AG10803 (cell line): Measurements from ENCODE around the gene SOX8.

Experiments
- DNase-seq: peaks from one replicate; pipeline ENCODE4 v3.0.0; 2010; ENCODE audit warnings: low read depth
- H3K4me3 ChIP-seq: 2 replicates; pipeline ENCODE4 v1.5.1; 2011; ENCODE audit warnings: mild to moderate bottlenecking, low read length, control low read depth
- TF ChIP-seq, protein P1 (sequence below): conservative IDR thresholded peaks from 2 replicates; pipeline ENCODE4 v1.5.1; 2011; ENCODE audit warnings: mild to moderate bottlenecking, low read length, control low read depth, inconsistent platforms

SOX8 gene

DNA sequence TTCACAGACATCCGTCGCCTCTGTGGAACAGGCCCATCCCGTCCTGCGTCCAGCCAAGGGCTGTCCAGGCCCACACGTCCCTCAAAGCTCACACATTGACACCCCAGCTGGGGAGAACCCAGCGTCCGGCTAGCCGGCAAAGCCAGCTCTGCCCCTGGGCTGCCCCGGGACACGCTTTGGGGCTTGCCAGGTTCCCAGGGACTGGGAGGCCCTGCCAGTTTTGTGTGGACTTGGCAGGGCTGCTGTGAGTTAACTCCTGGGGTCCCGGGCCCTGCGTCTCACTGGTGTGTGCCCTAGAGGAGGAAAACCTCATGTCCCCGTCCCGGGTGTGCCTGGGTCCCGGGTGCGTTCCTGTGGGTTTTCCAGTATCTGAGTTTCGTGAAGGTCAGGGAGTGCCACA, 6.3 kb downstream of the SOX8 start:
- no peak for DNase-seq
- TF ChIP-seq, protein P1, sequence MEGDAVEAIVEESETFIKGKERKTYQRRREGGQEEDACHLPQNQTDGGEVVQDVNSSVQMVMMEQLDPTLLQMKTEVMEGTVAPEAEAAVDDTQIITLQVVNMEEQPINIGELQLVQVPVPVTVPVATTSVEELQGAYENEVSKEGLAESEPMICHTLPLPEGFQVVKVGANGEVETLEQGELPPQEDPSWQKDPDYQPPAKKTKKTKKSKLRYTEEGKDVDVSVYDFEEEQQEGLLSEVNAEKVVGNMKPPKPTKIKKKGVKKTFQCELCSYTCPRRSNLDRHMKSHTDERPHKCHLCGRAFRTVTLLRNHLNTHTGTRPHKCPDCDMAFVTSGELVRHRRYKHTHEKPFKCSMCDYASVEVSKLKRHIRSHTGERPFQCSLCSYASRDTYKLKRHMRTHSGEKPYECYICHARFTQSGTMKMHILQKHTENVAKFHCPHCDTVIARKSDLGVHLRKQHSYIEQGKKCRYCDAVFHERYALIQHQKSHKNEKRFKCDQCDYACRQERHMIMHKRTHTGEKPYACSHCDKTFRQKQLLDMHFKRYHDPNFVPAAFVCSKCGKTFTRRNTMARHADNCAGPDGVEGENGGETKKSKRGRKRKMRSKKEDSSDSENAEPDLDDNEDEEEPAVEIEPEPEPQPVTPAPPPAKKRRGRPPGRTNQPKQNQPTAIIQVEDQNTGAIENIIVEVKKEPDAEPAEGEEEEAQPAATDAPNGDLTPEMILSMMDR, result no peak
- H3K4me3 ChIP-seq, result no peak overlapping the region

DNA sequence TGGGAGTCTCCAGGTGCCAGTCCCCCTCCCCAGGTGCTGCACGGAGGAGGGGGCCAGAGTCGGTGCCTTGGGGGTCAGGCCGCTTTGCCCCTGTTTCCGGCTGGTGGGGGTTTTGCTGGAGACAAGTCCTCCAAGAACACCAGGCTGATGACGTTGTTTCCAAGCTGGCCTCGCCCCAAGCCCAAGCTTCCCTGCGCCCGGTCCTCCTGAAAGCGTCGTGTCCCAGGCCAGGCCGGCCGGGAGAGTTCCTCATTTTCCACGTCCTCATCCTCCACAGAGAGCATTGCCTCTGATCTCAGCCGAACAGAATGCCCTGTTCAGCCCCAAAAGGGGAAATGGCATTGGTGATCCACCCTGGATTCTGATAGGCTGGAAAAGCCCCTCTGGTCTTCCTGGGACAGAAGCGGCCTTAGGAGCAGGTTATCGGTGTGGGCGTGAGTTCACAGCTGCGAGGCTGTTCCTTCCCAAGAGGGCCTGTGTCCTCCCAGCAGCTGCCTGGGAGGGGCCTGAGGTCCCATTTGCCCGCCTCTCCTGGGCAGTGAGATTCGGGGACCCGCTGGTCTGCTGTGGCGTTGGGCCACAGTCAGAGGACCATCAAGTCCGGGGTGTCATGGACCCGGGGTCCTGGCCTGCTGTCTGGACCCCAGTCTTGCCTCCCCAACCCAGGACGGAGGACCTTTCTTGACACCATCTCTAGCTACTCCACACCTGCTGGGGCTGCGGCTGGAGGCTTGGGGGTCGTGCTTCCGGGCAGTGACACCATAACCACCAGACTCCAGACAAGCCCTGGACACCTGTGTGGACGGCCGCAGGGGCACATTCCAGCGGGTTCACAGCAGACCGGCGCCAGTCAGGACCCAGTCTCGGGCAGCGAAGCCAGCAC, 7.1 kb downstream of the SOX8 start:
- TF ChIP-seq, protein P1, result no peak
- no peak for DNase-seq
- no peak overlapping the region for H3K4me3 ChIP-seq

GRCh38 chr16:989354-989814, 7.8 kb downstream of the SOX8 start:
- H3K4me3 ChIP-seq, result no peak overlapping the region
- DNase-seq, result no peak
- TF ChIP-seq, protein P1, result no peak

DNA sequence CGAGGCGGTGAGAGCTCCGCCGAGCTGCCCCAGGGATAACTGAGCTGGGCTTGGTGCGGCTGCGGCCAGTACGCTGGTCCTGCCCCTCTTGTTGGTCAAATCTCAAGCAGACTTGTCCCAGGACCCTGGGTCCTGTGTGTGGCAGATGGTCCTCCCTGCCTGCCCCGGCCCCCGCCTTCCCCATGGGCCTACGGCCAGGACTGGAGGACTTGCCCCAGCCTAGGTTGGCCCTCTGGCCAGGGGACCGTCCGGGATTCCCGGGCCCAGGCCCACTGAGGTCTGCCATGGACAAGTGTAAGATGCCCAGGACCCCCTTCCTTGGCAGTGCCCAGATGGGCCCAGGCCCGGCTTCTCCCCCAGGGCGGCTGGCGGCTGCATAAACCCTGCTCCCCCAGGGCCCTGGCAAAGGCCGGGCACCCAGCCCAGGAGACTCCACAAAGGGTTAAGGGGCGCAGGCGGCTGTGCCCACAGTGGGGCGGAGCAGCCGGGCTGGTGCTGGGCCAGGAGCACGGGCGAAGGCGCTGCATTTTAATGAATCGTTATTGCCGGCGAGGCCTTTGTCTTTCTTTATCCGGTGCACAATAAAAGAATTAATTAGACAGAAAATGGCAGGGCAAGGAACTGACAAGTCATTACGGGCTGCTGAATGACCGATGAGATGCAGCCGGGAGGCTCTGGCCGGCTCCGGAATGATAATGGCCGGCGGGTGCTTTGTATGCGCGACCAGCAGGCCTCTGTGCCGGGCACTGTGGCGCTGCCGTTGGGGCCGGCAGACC, 9.1 kb downstream of the SOX8 start:
- no peak for DNase-seq
- TF ChIP-seq, protein P1, result no peak
- no peak overlapping the region for H3K4me3 ChIP-seq

DNA sequence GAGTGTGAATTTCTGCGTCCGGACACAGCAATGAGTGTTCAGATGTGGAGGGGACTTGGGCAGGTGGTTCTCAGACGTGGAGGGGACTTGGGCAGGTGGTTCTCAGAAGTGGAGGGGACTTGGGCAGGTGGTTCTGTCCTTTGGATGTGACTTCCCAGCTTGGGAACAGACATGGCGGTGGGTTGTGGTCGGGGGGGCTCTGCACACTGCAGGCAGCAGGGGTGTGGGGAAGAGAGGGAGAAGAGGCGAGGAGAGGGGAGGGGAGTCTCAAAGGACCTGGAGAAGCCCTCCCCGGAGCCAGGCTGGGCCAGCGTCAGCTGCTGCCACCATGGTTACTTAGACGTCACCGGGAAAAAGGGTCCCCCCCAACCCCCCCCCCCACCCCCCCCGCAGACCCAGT, 9.8 kb downstream of the SOX8 start:
- no peak overlapping the region for H3K4me3 ChIP-seq
- DNase-seq, result no peak
- TF ChIP-seq, protein P1, result no peak

- no peak overlapping the region for H3K4me3 ChIP-seq
- no peak for DNase-seq
- TF ChIP-seq, protein P1, result no peak
Observed at GRCh38 chr16:991773-992172, 10.2 kb downstream of the SOX8 start.
